ENCODE measurements around the gene TUG1.

TUG1 gene

DNA sequence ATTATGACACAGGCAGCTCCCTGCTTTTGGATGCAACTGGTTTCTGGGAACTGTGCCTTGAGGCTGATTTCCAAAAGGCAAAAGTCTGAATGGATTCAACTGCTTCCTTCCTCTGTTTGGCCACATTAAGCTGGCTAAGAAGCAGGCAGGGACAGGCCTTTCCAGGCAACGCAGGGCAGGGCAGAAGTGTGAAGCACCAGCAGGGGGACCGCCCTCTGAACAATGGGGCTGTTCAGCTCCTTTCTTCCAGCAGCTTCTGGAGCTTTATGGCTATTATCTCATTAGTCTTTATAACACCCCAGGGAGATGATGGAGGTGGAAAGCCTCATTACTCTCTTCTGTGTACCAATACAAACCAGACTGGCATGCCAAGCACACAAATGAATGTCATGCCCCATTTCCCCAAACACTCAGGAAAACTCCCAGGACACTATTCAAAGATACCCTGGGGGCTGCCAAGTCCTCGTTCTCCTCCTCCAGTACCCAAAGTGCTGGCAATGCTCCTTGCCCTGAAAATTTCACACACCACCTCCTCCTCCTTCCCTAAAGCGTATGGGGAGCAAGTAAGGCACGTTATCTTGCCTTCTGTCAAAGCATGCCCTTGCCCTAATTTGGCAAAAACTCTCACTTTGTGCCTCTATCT, 21.8 kb upstream of the TUG1 start:
- FAIRE-seq = no peak
- no peak for DNase-seq (ENCODE audit: insufficient read length, low spot score)

DNA sequence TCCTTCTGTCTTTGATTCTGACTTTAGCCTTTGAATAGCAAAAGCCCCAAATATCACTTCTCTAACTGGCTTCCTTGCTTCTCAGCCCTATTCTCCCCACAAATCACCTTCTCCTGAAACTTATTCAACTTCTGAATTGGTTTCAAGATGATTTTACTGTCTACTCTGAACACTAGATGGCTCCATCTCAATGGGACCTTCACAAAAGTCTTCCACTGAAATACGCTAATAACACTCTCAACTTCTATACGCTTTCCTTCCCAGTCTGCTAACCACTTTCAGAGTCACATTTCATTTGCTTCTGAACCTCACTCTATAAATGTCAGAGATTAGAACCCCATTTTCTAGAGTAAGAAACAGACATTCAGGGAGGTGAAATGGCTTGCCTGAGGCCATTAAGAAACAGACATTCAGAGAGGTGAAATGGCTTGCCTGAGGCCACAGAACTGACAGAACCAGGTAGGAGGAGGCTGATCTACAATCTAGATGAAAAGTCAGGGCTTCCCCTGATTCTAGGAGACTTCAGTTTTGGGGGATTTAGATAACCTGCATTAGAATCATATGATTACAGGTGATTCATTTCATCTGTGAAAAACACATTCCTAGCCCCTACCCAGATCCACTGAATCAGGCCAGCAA, 21.1 kb upstream of the TUG1 start:
- FAIRE-seq = no peak

GRCh38 chr22:30948930-30949342, 20.1 kb upstream of the TUG1 start:
- FAIRE-seq (no peak), DNase-seq (ENCODE audit: insufficient read length, low spot score) (no peak)

More for the DNA sequence above, 21.1 kb upstream of the TUG1 start:
- peak; percentile 5 for DNase-seq (ENCODE audit: insufficient read length, low spot score)

GRCh38 chr22:30949934-30950660, 19.0 kb upstream of the TUG1 start:
- DNase-seq (ENCODE audit: insufficient read length, low spot score) (no peak), FAIRE-seq (no peak)

DNA sequence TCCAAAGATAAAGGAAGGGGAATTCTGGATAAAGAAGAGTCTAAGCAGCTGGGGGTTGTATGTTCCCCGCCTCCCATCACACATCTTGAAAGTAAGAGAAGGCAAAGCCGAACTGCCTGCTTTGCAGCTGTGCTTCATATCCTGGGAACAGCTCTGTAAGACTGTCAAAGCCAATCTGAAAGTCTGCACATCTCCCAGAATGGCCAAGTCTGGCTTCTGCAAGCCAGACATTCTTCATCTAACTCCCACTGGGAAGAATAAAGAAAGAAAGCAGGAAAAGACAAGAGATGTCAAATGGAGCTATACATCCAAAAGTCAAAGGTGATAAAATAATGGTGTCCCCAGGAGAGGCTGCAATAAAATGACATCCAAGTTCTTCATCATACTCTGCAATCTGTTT, 15.9 kb upstream of the TUG1 start:
- DNase-seq (ENCODE audit: insufficient read length, low spot score) (no peak), FAIRE-seq (no peak)

DNA sequence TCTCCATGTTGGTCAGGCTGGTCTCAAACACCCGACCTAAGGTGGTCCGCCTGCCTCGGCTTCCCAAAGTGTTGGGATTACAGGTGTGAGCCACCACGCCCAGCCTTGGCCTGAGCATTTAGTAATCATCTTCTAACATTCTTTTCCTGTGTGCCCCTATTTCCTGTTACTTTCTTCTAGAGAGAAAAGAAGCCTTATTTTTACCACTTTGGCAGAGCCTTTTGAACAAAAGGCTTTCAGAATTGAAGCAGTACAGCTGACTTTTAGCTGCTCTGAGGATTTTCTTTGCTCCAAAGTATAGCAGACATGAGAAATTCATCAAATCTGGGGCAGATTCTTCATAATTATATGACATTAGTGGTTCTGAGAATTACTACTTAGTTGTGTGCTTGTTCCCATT, 13.9 kb upstream of the TUG1 start:
- FAIRE-seq = no peak
- DNase-seq (ENCODE audit: insufficient read length, low spot score) = no peak

DNA sequence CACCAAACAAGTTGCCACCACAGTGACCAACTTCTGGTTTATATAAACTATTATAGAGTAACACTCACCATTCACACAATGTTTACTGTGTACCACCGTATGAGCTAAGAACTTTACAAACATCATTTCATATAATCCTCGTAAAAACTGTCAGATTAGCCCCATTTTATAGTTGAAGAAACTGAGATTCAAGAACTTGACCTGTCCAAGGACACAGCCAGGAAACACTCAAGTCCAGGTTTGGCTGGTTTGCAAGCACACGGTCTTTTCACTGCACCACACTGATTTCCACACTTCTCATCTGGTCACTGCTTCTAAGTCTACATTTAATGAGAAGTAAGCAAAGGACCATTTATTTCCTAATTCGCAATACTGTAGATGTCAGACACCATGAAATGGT, 4.2 kb upstream of the TUG1 start:
- FAIRE-seq (no peak), DNase-seq (ENCODE audit: insufficient read length, low spot score) (no peak)

DNA sequence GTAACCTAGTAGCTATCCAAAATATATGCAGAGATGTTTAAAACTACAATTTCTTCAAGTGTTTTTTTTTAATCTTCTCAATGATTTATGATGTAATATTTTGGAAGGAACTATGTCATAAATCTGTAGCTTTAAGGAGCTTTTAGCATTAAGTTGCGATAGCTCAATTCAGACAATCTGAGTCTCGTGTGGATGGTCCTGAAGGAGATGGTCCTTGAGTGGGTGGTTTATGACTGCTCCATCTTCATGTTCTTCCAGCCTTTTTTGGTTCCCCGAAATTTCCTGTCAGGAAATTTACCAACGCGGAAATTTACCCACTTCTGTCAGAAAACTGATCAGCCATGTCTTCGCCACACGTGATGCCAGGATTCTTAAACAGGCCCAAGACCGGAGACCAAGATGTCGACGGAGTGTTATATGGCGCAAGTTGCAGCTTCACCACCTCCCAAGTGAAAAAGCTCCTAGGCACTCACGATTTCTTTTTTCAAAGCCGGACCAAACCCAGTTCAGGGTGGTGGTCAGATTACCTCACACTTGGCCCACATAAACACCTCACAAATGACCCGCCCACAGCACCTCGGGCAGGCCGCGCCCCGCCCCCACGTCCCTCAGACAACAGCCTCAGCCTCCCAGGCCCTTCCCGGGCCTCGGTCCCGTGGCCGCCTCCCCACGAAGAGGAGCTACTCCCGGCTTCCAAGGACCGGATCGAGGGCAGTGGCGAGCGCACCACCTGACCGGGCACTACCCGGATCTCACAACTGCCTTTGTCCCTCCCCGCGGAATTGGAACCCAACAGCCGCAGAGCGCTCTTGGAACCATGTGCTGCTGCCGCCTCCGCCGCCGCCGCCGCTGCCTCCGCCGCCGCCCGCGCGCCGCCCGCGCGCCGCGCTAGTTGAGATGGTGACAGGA, 796 bp upstream of the TUG1 start, which contains the start of gene MORC2:
Gene MORC2, minus strand, starts transcription at position 760 of the 909 bp plus-strand sequence. CDS start 885 bp downstream, outside the sequence.
- peak; percentile 36 for DNase-seq (ENCODE audit: insufficient read length, low spot score)

GRCh38 chr22:30969532-30970355, 679 bp downstream of the TUG1 start:
- DNase-seq (ENCODE audit: insufficient read length, low spot score) = peak; percentile 12
- no peak for FAIRE-seq

More for the DNA sequence above, 796 bp upstream of the TUG1 start, which contains the start of gene MORC2:
- FAIRE-seq = no peak

DNA sequence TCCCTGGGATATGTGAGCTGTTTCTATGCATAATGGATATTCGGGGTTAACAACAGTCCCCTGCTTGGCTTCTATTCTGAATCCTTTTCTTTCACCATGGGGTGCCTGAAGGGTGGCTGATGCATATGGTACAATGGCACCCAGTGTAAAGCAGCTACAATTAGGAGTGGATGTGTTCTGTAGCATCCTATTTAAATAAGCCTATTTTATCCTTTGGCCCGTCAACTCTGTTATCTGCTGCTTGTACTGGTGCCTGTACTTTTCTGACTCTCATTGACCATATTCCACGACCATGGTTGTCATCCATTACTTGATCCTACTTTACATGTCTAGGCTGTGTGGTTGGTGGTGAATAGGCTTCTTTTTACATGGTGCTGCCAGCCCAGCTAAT, 1.3 kb downstream of the TUG1 start:
- FAIRE-seq = no peak

DNA sequence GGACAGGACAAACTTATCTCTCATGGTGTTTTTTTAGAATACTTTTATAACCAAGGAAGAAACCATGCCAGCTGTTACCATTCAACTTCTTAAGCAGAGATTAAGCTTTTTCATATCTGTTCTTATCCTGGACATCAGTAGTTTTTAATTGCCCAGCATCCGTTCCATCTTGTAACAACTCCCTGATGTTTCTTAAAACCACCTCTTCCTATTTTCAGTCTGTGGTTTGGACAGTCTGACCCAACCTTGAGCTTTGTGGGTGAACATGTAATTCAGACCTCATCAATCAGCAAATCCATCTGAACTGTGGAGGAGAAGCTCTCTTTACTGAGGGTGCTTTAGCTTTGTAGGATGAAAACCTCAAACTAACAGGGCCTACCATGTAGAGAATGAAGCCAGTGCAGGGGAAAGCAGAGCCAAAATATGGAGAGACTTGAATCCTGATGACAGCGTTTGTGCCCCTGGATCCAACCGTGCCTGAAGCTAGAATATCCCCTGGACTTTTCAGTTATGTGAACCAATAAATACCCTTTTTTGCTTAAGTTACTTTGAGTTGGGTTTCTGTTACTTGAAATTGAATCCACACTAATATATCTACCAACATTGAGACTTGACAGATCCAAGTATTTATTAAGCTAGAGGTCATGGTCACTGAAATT, 9.4 kb downstream of the TUG1 start:
- no peak for DNase-seq (ENCODE audit: insufficient read length, low spot score)
- no peak for FAIRE-seq

More for the DNA sequence above, 1.3 kb downstream of the TUG1 start:
- DNase-seq (ENCODE audit: insufficient read length, low spot score) = no peak

DNA sequence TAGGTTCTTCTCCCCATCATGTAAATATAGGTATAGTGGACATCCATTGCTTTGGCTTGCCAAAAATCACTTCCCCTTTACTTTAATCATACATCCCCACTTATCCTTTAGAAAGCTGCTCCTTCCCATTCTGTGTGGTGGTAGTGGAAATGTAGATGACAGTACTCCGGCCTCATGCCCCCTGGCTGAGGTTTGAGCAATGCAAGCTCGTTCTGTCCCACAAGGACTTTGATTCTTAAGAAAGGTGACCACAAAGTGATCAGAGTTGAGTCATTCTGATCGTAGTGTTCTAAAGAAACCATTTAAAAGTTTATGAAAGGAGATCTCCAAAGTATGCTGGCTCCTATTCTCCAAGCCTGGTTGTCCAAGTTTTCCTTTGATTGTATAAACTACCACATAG, 10.9 kb downstream of the TUG1 start:
- FAIRE-seq = no peak
- no peak for DNase-seq (ENCODE audit: insufficient read length, low spot score)

- FAIRE-seq = no peak
These were observed 13.4 kb downstream of the TUG1 start for GRCh38 chr22:30982512-30982911.

GRCh38 chr22:30984317-30984716, 15.3 kb downstream of the TUG1 start:
- no peak for DNase-seq (ENCODE audit: insufficient read length, low spot score)
- no peak for FAIRE-seq

More at GRCh38 chr22:30982512-30982911, 13.4 kb downstream of the TUG1 start:
- no peak for DNase-seq (ENCODE audit: insufficient read length, low spot score)

DNA sequence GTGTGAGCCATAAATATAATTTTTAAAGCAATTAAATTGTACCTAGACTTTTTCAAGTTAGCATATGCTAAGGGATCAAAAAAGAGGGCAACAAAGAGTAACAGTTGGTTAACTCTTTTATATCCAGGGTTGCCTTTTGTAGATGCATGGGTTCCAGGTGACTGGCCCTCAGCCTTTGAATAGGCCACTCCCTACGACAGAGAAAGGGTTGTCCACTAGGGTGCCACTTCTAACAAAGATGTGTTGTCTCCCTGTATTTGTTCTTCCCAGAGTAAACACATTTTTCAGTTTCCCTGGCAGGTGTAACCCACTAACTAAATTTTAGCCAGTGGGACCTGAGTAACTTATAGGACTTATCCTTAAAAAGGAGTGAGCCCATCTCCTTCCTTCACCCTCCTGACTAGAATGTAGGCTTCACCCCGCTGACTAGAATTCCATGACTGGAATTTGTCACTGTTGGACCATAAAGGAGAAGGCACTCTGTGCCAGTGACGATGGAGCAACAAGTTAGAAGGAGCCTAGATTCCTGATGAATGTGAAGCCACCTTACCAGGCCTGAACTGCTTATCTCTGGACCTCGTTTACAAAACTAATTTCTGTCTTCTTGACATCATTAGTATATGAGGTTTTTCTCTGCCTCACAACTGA, 16.6 kb downstream of the TUG1 start:
- DNase-seq (ENCODE audit: insufficient read length, low spot score) = no peak

DNA sequence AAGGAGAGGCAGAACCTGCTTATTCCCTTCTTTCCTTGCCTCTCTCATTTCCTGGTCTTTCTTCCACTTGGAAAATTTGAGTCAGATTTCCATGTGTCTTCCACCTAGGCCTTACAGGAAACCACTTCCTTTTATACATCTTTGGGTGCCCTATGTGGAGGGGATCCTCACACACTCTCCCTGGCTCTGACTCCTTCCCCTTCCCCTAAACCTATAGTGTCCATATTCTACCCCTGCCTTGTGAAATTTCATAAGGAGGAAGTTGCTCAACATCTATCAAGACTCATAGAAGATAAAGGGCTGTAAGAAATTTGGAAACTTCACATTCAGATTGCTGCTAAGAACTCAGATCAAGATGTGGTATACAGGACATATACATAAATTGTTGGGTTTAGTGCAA, 20.4 kb downstream of the TUG1 start:
- no peak for FAIRE-seq
- no peak for DNase-seq (ENCODE audit: insufficient read length, low spot score)

More for the DNA sequence above, 16.6 kb downstream of the TUG1 start:
- no peak for FAIRE-seq

DNA sequence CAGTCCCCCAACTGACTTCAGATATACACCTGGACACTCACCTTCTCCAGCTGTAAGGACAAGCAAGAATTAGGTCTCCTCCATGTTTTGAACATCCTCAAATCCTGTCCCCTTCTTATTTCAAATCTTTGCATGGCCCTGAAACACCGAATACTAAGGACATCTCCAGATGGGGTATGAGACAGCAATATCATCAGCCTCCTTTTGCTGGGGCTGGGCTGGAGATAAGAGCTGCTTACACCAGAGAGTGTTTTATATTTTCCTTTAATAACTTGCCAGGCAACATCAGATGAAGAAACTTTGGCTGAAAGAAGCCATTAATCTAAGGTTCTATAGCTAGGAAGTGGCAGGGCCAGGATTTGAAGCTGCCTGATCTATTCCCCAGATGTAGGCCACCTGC, 21.6 kb downstream of the TUG1 start:
- no peak for DNase-seq (ENCODE audit: insufficient read length, low spot score)
- no peak for FAIRE-seq

DNA sequence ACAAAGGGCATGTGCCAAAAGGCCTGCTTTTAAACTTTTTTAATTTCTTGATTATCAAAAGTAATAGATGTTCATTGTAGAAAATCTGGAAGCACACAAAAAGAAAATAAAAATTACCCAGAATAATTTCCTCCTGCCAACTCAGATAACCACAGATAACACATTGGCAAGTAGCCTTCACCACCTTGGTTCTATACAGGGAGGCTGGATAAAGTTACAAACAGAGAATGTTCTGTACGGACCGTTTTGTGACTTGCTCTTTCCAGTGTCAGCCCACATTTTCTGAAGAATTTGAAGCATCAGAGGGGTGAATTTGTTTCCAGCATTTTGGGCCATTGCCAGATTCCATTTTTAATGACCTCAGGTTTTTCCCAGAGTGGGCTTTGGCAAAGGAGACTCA, 23.5 kb downstream of the TUG1 start:
- no peak for FAIRE-seq

DNA sequence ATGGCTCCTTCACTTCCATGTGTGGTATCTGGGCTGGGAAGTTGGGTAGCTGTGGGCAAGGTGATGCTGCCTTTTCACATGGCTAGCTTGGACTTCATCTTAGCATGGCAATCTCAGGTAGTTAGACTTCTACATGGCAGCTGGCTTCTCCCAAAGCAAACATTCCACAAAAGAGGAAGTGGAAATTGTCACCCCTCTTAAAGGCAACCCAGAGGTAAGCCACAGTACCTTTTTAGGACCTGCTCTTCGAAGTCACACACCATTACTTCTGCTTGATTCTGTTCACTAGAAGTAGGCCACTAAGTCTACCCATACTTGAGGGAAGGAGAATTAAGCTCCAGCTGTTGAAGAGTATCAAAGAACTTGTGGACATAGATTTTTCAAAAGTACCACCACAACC, 25.9 kb downstream of the TUG1 start:
- DNase-seq (ENCODE audit: insufficient read length, low spot score) = no peak
- FAIRE-seq = no peak

More for the DNA sequence above, 23.5 kb downstream of the TUG1 start:
- DNase-seq (ENCODE audit: insufficient read length, low spot score) = no peak

All from HTR-8/SVneo (cell line).